ENCODE results near the gene SERPINE1. TPM values are rescaled to one million over a fixed set of nuclear protein-coding genes. Genes with fewer than 3 reads are reported as not detected.

The SERPINE1 gene
- total and polyA plus RNA-seq, 2 of the 13 experiments (the other 11 are each of a cell fraction or from before 2014, with no cell fraction given) = 21.2 to 1,576 TPM

- TF ChIP-seq, protein P1, sequence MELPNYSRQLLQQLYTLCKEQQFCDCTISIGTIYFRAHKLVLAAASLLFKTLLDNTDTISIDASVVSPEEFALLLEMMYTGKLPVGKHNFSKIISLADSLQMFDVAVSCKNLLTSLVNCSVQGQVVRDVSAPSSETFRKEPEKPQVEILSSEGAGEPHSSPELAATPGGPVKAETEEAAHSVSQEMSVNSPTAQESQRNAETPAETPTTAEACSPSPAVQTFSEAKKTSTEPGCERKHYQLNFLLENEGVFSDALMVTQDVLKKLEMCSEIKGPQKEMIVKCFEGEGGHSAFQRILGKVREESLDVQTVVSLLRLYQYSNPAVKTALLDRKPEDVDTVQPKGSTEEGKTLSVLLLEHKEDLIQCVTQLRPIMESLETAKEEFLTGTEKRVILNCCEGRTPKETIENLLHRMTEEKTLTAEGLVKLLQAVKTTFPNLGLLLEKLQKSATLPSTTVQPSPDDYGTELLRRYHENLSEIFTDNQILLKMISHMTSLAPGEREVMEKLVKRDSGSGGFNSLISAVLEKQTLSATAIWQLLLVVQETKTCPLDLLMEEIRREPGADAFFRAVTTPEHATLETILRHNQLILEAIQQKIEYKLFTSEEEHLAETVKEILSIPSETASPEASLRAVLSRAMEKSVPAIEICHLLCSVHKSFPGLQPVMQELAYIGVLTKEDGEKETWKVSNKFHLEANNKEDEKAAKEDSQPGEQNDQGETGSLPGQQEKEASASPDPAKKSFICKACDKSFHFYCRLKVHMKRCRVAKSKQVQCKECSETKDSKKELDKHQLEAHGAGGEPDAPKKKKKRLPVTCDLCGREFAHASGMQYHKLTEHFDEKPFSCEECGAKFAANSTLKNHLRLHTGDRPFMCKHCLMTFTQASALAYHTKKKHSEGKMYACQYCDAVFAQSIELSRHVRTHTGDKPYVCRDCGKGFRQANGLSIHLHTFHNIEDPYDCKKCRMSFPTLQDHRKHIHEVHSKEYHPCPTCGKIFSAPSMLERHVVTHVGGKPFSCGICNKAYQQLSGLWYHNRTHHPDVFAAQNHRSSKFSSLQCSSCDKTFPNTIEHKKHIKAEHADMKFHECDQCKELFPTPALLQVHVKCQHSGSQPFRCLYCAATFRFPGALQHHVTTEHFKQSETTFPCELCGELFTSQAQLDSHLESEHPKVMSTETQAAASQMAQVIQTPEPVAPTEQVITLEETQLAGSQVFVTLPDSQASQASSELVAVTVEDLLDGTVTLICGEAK (IDR thresholded peaks at IDR 0.05) = no peak
- TF ChIP-seq, protein P1 (CRISPR knock-in tag; IDR thresholded peaks at IDR 0.05) = peak; percentile 38
- TF ChIP-seq ZFX (CRISPR knock-in tag; IDR thresholded peaks at IDR 0.05; ENCODE audit: low read depth) = peak; percentile 40; the same call in 1 of the 2 replicates
- no peak for TF ChIP-seq ZNF644 (CRISPR knock-in tag; IDR thresholded peaks at IDR 0.05; ENCODE audit: low read depth)
- 0 out of 2 replicates have a peak, but pooled peaks have one; percentile 23 for TF ChIP-seq SMAD1 (CRISPR knock-in tag; IDR thresholded peaks at IDR 0.05; ENCODE audit: borderline replicate concordance, low read depth)
Measured at GRCh38 chr7:101128040-101128834, 1.3 kb downstream of the SERPINE1 start (continued).

Measured in HepG2 (cell line).